ENCODE data around the gene RUSC2.

DNA sequence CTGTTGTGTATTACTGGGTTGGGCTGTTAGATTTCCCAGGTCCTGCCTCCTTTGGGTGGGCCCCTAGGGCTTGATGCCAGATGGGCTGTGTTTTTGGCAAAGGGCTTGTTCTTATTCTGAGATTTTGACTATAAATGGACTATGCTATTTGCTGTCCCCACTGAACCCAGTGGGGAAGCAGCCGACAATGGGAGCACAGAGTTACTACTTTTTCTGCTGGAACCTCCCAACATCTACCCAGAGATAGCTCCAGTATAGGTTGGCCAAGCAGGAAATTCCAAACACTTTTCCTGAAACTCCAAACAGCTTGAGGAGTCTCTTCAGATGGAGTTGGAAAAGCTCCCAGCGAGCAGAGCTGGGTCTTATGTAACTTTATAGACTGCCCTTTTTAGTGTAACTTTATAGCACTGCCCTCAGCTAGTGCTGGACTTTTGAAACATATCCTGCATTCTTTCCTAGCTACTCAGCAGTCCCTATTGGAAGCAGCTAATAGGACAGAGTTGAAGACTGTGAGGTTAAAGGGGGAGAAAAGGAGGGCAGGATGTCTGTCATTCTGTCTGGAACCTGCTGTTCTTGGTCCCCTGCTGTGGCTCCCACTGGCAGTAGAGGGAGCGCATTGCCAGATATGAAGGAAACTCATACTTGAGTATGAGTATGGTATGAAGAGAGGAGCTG, 21.0 kb downstream of the RUSC2 start:
- TF ChIP-seq CTCF (conservative IDR thresholded peaks at IDR 0.05) (no peak; the same call in 1 of the 2 replicates), EZH2 (IDR thresholded peaks at IDR 0.05; ENCODE audit: low read depth) (no peak)

Measured in PC-9 (cell line).